C1 segment of cervical spinal cord (tissue), 14 donors: ENCODE results near the gene NPY.
A peak's percentile ranks its signal among the peaks of the same experiment; 100 is the strongest.

Experiments
- DNase-seq, 14 donors: peaks; one replicate each; lab custom pipeline; 2025; lab: John Stamatoyannopoulos, UW

The NPY gene

GRCh38 chr7:24313777-24314176, 29.8 kb downstream of the NPY start:
- DNase-seq: no peak

GRCh38 chr7:24316340-24316739, 32.4 kb downstream of the NPY start:
- no peak for DNase-seq

GRCh38 chr7:24318326-24318725, 34.3 kb downstream of the NPY start:
- no peak for DNase-seq

- DNase-seq: no peak
Observed at GRCh38 chr7:24319209-24319608, 35.2 kb downstream of the NPY start.

GRCh38 chr7:24323961-24324480, 40.0 kb downstream of the NPY start:
- no peak for DNase-seq

GRCh38 chr7:24325708-24326107, 41.7 kb downstream of the NPY start:
- no peak for DNase-seq

GRCh38 chr7:24328050-24328449, 44.1 kb downstream of the NPY start:
- DNase-seq: no peak

- DNase-seq: no peak
Observed at GRCh38 chr7:24328894-24329293, 44.9 kb downstream of the NPY start.

- DNase-seq: no peak
Observed at GRCh38 chr7:24334012-24334411, 50.0 kb downstream of the NPY start.

GRCh38 chr7:24334627-24335026, 50.6 kb downstream of the NPY start:
- DNase-seq: no peak

- no peak for DNase-seq
Observed at GRCh38 chr7:24336461-24336860, 52.5 kb downstream of the NPY start.

- DNase-seq: peak in 5 of 14 donors; percentile 8 to 35 (median 17)
Observed at GRCh38 chr7:24337180-24337579, 53.2 kb downstream of the NPY start.

GRCh38 chr7:24339575-24339974, 55.6 kb downstream of the NPY start:
- no peak for DNase-seq

GRCh38 chr7:24340727-24341126, 56.7 kb downstream of the NPY start:
- DNase-seq: no peak
